PC-3 (cell line): ENCODE measurements around the gene ESPN.

Experiments used
- EZH2 ChIP-seq: fragments of 300-600 bp; sonication (generic); IDR thresholded peaks from one replicate; pipeline ENCODE4 v1.6.1; 2017; ENCODE audit warnings: antibody characterized with exemption, mild to moderate bottlenecking, low read length; ENCODE audit not compliant: unreplicated experiment
- EZH2phosphoT487 ChIP-seq: fragments of 300-600 bp; sonication (generic); IDR thresholded peaks from 2 replicates; pipeline ENCODE4 v1.6.1; 2018; ENCODE audit warnings: mild to moderate bottlenecking, antibody characterized with exemption, low read length, borderline replicate concordance
- TF ChIP-seq, protein P1 (sequence below): fragments of 300-600 bp; sonication (generic); conservative IDR thresholded peaks from 2 replicates; pipeline ENCODE4 v1.5.1; 2017; ENCODE audit warnings: antibody characterized with exemption, low read depth, mild to moderate bottlenecking, low read length

DNA sequence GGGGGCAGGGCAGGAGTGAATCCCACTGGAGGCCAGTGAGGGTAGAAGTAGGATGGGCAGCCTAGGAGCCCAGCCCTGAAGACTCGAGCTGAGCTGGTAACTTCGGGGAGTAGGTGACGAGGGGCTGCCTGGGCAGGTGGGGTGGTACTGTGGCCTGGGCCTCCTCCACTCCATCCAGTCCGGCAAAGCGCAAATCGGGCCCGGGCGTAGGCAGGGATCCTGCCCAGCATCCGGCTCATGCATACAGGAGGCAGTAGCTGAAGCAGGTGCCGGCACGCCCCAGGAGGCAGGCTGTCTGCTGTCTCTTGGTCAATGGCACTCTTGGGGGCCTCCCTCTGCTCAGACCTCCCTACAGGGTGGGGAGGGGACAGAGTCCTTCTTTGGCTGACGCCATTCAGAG, 42.6 kb downstream of the ESPN start:
- TF ChIP-seq, protein P1, sequence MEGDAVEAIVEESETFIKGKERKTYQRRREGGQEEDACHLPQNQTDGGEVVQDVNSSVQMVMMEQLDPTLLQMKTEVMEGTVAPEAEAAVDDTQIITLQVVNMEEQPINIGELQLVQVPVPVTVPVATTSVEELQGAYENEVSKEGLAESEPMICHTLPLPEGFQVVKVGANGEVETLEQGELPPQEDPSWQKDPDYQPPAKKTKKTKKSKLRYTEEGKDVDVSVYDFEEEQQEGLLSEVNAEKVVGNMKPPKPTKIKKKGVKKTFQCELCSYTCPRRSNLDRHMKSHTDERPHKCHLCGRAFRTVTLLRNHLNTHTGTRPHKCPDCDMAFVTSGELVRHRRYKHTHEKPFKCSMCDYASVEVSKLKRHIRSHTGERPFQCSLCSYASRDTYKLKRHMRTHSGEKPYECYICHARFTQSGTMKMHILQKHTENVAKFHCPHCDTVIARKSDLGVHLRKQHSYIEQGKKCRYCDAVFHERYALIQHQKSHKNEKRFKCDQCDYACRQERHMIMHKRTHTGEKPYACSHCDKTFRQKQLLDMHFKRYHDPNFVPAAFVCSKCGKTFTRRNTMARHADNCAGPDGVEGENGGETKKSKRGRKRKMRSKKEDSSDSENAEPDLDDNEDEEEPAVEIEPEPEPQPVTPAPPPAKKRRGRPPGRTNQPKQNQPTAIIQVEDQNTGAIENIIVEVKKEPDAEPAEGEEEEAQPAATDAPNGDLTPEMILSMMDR: no peak
- TF ChIP-seq EZH2: no peak
- no peak for TF ChIP-seq EZH2phosphoT487
